SKM-1 (cell line): ENCODE measurements around the gene TMEM258.

Experiments
- DNase-seq: peaks from one replicate; lab custom pipeline; 2025; ENCODE audit not compliant: unreplicated experiment; lab: John Stamatoyannopoulos, UW

TMEM258 gene

GRCh38 chr11:61762223-61762615 is 30.2 kb downstream of the TMEM258 start:
- DNase-seq, result no peak

GRCh38 chr11:61761440-61762222 is 30.8 kb downstream of the TMEM258 start:
- DNase-seq, result no peak

DNA sequence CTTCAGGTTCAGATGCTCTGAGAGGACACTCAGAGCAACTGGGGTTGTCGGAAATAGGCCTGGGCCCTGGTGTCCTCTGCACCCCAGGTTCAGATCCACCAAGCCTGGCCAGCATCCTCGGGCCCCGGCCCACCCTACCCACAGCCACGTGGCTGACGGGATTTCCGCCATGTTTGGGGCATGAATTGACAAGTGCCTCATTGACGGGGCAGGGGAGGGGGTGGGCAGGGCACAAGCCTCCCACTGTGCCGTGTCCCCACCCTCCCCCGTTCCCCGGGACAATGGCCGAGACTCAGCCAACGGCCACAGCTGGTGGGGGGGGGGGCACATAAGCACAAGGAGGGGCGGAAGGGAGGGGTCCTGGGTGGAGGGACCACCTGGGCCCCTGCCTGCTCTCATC is 31.5 kb downstream of the TMEM258 start:
- DNase-seq, result no peak

DNA sequence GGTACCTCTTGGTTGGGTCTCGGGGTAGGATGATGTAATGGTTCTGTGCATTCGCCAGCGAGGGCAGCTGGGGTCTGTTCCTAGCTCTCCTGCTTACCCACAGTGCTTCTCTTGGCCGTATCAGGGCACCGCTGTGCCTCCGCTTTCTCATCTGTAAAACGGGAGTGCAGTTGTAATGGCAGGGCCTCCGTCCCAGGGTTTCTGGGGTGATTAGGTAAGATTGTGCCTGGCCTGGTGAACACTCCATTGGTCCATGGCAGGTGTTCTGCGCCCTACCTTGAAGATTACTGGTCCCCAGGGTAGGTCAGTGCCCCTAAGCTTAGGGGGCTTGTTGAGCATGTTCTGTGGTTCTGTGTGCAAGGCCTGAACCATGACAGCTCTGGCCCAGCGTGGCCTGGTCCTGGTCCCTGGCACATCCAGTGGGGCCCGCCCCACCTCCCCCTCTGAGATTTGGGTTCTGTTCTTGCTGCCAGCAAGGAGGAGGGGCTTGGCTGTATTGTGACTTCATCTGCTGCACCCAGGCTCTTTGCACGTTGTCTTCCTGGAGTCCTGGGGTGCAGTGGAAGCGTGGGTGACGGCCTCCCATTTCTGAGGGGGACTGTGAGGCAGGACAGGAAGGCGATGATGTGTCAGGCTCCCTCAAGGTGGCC is 35.1 kb downstream of the TMEM258 start:
- DNase-seq, result no peak

- DNase-seq, result no peak
Measured at GRCh38 chr11:61756452-61757212, 35.8 kb downstream of the TMEM258 start.

DNA sequence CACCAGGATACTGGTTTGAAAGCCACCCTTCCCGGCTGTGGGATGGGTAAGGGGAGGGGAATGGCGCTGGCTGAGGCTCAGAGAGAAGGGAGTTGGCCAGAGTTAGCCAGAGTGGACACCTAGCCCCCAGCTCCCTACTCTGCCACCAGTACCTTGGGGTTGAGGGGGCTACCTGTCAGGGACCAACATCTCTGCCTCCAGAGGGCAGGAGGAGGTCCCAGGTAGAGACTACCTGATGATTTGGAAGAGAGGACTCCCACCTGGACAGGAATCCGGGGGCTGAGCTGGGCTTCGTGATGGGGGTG is 36.3 kb downstream of the TMEM258 start:
- DNase-seq, result no peak

DNA sequence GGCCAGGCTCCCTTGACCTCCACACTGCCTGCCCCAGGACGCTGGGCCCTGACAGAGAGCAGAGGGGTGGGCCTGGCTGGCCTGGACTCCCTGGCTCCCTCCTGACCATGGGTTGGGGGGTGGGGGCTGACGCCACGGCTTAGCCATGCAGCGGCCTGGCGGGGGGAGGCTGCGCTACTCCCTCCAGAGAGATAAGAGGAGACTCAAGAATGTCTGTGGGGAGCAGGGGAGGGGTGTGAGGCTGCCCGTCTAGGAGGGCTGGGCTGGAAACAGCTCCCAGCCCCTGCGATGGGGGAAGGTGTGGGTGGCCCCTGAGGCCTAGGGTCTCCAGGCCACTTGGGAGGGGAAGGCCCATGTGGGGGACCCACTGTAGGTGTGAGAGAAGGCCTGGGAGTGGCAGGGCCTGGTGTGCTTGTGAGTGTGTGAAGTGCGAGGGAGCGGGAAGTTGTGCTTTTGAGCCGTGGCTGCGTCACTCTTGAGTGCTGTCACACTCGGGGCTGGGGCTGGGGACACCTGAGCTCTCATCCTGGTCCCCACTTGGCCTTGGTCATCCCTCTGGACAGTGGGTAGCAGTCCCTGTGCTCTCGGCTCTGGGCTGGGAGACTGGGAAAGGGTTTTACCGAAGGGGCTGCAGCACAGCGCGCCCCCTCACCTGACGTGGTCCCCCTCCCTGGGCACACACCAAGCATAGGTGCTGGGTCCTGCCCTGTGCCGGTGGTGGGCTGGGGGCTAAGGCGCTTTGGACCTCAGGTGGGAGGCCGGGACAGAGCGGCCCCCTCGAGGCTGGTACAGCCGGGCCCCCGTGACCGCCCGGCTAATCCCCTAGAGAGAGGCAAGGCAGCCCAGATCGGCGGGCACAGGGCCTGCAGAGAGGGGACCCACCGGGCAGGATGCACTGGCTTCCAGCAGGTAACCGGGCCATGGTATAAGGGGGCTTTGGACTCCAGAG is 37.6 kb downstream of the TMEM258 start:
- DNase-seq, result no peak

DNA sequence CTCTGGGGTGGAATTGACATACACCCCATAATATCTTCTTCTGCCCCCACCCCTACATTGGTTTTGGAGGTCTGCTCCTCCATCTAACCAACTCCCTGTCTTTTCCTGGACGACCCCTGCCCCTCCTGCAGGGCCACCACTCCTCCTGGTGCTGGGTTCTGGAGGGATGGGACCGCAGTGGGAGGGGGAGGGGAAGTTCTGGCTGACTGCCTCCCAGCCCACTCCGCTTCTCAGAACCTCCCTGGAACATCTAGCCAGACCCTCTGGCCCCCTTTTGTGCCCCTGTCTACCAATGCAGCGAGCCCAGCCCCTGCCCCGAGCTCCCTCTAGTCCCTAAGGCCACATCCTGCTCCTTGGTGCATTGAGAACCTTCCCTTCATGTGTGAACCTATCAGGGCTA is 38.7 kb downstream of the TMEM258 start:
- no peak for DNase-seq

GRCh38 chr11:61752925-61753521 is 39.4 kb downstream of the TMEM258 start:
- no peak for DNase-seq

GRCh38 chr11:61752117-61752924 is 40.1 kb downstream of the TMEM258 start, which contains the start of gene MYRF:
TSS of gene MYRF (plus strand) at chr11:61752636. CDS start at chr11:61752745, 109 bp downstream.
- DNase-seq, result peak; percentile 32

- no peak for DNase-seq
Measured at GRCh38 chr11:61751384-61751783, 41.0 kb downstream of the TMEM258 start.

GRCh38 chr11:61750631-61751273 is 41.6 kb downstream of the TMEM258 start:
- no peak for DNase-seq

DNA sequence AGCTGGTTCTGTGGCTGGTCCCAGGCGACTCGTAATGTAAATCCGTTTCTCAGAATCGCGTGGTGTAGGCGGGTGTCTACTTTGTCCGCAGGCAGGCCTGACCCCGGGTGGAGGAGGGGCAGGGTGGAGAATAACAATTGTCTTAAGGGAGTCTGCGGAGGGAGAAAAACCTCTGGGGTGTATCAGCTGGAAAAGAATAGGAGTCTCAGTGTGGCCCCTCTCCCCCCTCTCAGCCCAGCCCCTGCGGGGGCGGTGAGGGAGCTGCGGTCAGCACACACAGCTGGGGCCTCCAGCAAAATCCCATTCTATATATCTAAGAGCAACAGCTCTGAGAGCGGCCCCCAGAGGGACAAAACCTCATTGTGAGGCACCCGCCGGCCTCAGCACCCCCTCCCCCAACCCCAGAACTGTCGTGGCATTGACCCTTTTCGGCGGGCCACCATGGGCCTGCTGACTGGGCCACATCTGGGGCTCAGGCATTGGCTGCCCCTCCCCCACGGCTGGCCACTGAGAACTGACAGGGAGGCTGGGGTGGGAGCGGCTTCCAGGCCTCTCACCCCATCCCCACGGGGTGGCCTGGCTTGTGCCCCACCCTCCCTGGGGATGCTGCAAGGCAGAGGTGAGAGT is 42.7 kb downstream of the TMEM258 start:
- DNase-seq, result no peak

GRCh38 chr11:61747967-61748285 is 44.5 kb downstream of the TMEM258 start:
- DNase-seq, result no peak

DNA sequence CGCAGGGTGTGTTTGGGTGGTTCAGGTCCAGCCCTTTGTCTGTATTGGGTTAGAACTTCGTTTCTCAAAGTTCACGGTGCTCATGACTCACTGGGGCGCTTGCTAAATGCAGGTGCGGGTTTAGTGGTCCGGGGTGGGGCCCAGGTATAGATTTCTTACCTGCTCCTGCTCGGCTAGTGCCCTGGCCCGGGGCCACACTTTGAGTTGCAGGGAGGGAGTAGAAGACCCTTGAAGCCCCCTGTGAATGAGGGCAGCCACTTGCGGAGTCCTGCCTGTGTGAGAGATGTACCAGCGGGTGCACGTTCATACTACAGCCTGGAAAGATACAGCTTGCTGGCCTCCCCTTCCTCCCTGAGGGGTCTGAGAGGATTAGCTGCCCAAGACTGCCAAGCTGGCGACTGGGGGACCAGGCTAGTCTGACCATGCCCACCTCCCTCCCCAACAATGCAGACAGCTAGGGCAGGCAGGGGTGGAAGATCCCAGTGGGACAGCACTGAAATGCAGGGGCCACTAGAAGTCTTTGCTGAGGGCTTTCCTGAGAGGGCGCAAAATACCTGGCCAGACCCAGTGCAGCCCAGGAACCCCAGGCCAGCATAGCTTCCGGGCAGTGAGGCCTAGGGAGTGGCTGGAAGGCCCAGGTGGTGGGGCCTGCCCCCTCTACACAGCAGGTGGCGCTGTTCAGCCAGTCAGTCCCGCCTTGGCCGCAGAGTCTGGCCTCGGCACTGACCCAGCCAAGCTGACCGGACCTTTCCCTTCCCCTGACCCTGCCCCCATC is 45.0 kb downstream of the TMEM258 start:
- DNase-seq, result peak; percentile 25

DNA sequence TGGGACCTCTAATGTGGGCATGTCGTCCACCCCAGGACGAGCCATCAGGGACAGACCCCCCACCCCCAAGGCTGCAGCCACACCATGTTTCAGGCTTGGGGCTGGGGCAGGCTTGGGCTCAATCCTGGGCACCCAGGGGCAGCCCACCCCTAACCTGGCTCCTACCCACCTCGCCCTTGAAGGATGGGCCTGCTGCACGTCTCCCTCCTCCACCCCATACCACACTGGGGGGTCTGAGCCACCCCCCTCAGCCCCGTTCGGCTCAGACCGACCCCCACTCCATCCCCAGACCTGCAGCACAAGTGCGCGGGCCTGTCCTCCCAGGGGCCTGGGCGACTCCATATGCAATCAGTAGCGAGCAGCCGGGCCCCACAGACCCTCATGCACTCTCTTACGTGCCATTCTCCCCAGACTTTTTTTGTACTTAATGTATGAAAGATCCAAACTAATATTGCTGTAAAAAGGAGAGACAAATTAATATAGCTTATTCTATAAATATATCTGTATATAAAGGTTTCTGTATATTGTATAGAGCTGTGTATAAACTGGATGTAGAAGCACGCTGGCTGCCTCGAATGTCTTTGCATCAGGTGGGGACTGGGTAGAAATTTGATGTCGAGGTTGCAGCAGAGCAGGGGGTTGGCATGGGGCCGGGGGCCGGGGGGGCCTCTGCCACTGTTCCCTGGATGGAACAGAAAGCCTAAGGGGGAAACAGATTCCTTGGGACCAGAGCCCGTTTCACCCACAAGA is 45.8 kb downstream of the TMEM258 start:
- DNase-seq, result no peak

GRCh38 chr11:61745781-61746441 is 46.5 kb downstream of the TMEM258 start:
- DNase-seq, result no peak
